Mononuclear cell (primary cell): Measurements from ENCODE around the gene RGS10. TPM values are rescaled to one million over a fixed set of nuclear protein-coding genes. Genes with fewer than 3 reads are reported as not detected.
"Not testable (repeated sequence)": the region's sequence is repeated elsewhere in the genome, so short reads cannot be mapped to it uniquely, and the experiment has no call there.

ENCODE experiments used
- H3K27me3 ChIP-seq: 2 replicates; pipeline ENCODE4 v1.6.0; 2011; ENCODE audit warnings: low read length, control low read depth; ENCODE audit not compliant: insufficient read depth
- H3K4me1 ChIP-seq: 2 replicates; pipeline ENCODE4 v1.5.1; 2011; ENCODE audit warnings: mild to moderate bottlenecking, low read length, control low read depth; ENCODE audit not compliant: insufficient read depth
- H3K4me3 ChIP-seq: 2 replicates; pipeline ENCODE4 v1.5.1; 2011; ENCODE audit warnings: mild to moderate bottlenecking, low read length, moderate library complexity
- H3K9me3 ChIP-seq: 2 replicates; pipeline ENCODE4 v1.5.1; 2011; ENCODE audit warnings: low read depth, mild to moderate bottlenecking, control low read depth, low read length
- total RNA-seq: library from RNA; depleted of rRNA; stranded (reverse); fragments of >200 nt; gene quantifications from one replicate; pipeline ENCODE4 v1.2.3, GENCODE V29; 2012

RGS10 gene
- total RNA-seq, 1 donor: 181 TPM

- H3K27me3 ChIP-seq, H3K9me3 ChIP-seq, H3K4me3 ChIP-seq: not testable (repeated sequence)
- peaks cover 20% of the 10 kb centered on the region for H3K4me1 ChIP-seq
These were observed 13.8 kb downstream of the RGS10 start for GRCh38 chr10:119528663-119529237.

GRCh38 chr10:119526621-119527592 is 15.6 kb downstream of the RGS10 start:
- Histone ChIP-seq H3K9me3 (no peaks in the 10 kb centered on the region), H3K4me3 (no peak overlapping the region), H3K4me1 (peaks cover 9% of the 10 kb centered on the region)

GRCh38 chr10:119526149-119526548 is 16.4 kb downstream of the RGS10 start:
- H3K27me3 ChIP-seq: no peaks in the 10 kb centered on the region
- H3K4me1 ChIP-seq: peaks cover 5% of the 10 kb centered on the region
- no peaks in the 10 kb centered on the region for H3K9me3 ChIP-seq
- H3K4me3 ChIP-seq: no peak overlapping the region

More at GRCh38 chr10:119526621-119527592, 15.6 kb downstream of the RGS10 start:
- H3K27me3 ChIP-seq: no peaks in the 10 kb centered on the region

GRCh38 chr10:119525116-119525515 is 17.4 kb downstream of the RGS10 start:
- H3K9me3 ChIP-seq: no peaks in the 10 kb centered on the region
- no peaks in the 10 kb centered on the region for H3K27me3 ChIP-seq
- H3K4me1 ChIP-seq: peaks cover 2% of the 10 kb centered on the region
- H3K4me3 ChIP-seq: no peak overlapping the region

GRCh38 chr10:119524720-119525070 is 17.8 kb downstream of the RGS10 start:
- no peak overlapping the region for H3K4me3 ChIP-seq
- H3K4me1 ChIP-seq: no peaks in the 10 kb centered on the region
- H3K27me3 ChIP-seq: no peaks in the 10 kb centered on the region
- H3K9me3 ChIP-seq: no peaks in the 10 kb centered on the region

GRCh38 chr10:119523895-119524719 is 18.4 kb downstream of the RGS10 start:
- Histone ChIP-seq H3K27me3 (no peaks in the 10 kb centered on the region), H3K4me3 (no peak overlapping the region), H3K9me3 (no peaks in the 10 kb centered on the region), H3K4me1 (no peaks in the 10 kb centered on the region)

- peaks cover 10% of the 10 kb centered on the region for H3K4me1 ChIP-seq
- H3K27me3 ChIP-seq: no peaks in the 10 kb centered on the region
- no peaks in the 10 kb centered on the region for H3K9me3 ChIP-seq
- H3K4me3 ChIP-seq: no peak overlapping the region
These were observed 19.6 kb downstream of the RGS10 start for GRCh38 chr10:119522747-119523426.

- peaks cover 23% of the 10 kb centered on the region for H3K4me1 ChIP-seq
- no peaks in the 10 kb centered on the region for H3K27me3 ChIP-seq
- no peak overlapping the region for H3K4me3 ChIP-seq
- H3K9me3 ChIP-seq: no peaks in the 10 kb centered on the region
These were observed 20.9 kb downstream of the RGS10 start for GRCh38 chr10:119521443-119522204.

- H3K9me3 ChIP-seq: no peaks in the 10 kb centered on the region
- no peaks in the 10 kb centered on the region for H3K27me3 ChIP-seq
- H3K4me1 ChIP-seq: peaks cover 36% of the 10 kb centered on the region
- H3K4me3 ChIP-seq: no peak overlapping the region
These were observed 22.2 kb downstream of the RGS10 start for GRCh38 chr10:119520283-119520682.

- Histone ChIP-seq H3K4me3 (no peak overlapping the region), H3K4me1 (peaks cover 36% of the 10 kb centered on the region), H3K9me3 (no peaks in the 10 kb centered on the region), H3K27me3 (no peaks in the 10 kb centered on the region)
These were observed 23.6 kb downstream of the RGS10 start for GRCh38 chr10:119518936-119519335.

- Histone ChIP-seq H3K27me3 (no peaks in the 10 kb centered on the region), H3K4me1 (peaks cover 36% of the 10 kb centered on the region), H3K4me3 (no peak overlapping the region), H3K9me3 (no peaks in the 10 kb centered on the region)
These were observed 24.3 kb downstream of the RGS10 start for GRCh38 chr10:119518176-119518575.

GRCh38 chr10:119517235-119518141 is 25.0 kb downstream of the RGS10 start:
- Histone ChIP-seq H3K9me3 (no peaks in the 10 kb centered on the region), H3K27me3 (no peaks in the 10 kb centered on the region), H3K4me1 (peaks cover 36% of the 10 kb centered on the region), H3K4me3 (no peak overlapping the region)
